ENCODE data around the gene MACROD2.
A peak's percentile ranks its signal among the peaks of the same experiment; 100 is the strongest.

The MACROD2 gene

DNA sequence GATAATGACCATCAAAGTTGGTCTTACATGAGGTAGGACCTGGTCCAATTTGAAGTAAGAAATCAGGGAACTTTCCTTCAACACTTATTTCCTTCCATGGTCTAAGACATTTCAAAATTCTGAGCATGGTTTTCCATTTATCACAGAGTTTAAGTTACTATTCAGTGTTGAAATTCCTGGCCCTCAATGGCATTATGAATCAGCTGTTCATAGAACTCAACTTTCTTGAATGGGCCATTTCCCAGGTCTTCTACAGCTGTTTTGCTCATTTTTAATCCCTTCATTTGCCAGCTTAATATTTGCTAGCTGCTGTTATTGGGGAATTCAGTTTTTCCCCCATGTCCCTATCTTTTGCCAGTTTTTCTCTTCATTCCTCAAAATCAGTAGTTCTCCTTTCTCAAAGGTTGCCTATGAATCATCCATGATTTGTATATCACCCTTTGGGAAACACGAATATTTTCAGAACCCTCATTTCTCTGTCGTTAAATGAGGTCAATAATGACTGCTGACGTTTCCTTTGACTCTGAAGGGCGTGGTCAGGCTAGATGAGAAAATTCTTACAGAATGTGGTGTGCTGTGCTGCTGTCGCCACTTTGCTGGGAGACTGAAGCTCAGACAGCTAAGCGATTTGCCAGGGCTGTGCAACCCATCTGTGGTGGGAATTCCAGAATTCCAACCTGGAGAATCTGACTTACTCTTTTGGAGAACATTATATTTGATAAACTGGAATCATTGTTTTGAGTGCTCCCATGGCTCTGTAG lies 558.6 kb downstream of the MACROD2 start:
- no peak for DNase-seq

DNA sequence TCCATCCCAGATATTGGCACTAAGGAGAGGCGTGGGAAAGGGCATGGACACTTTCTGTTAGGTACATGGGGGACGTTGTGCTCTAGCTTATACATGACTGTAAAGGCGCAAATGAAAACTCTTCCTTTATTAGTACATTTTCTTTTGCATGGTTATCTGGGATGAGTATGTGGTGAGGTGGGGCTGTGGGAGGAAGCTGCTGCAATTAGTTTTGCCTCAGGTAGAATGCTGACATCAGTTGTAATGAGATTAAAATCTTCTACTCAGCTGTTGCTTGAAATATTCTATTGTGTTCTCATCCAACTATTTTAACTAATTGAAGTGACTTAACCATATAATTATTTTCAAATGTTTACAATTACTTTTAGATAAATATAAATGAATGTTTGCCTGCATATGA lies 560.4 kb downstream of the MACROD2 start:
- DNase-seq, result no peak

GRCh38 chr20:14556206-14556605 lies 560.9 kb downstream of the MACROD2 start:
- no peak for DNase-seq

DNA sequence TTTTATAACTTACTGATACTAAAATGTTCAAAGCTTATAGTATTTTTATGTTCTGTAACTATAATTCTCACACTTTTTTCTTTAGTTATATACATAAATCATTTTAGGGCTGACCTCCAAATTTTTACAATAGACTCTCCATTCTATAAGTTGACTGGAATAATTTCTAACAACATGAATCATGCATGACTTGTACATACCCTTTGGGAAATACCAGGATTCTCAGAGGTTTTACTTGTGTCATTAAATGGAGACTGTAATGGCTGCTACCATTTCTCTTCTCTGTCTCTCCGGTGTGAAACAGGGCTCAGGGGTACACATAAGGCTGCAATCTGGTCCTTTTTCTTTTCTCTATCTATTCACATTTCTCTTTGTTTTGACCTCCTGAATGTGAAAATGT lies 564.3 kb downstream of the MACROD2 start:
- no peak for DNase-seq

DNA sequence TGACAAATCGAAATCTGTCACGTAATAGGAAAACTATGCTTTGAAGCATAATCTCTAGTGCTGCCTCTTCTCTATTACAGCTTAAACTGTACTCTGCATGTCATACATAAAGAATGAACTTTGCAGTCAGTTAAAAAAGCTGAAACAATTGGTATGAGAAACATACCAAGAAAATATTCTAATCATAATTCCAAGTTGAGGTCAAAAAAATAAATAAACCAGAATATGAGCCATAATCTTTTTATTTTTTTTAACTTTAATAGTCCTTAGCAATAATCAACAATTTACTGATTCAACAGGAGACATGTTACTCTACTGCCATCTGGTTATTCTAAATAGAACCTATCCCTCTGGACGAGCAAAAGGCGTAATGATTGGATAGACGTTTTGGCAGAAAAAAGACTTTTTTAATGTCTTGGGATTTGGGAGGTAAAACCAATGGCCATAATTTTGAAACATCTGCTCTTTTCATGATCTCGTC lies 566.5 kb downstream of the MACROD2 start:
- no peak for DNase-seq

DNA sequence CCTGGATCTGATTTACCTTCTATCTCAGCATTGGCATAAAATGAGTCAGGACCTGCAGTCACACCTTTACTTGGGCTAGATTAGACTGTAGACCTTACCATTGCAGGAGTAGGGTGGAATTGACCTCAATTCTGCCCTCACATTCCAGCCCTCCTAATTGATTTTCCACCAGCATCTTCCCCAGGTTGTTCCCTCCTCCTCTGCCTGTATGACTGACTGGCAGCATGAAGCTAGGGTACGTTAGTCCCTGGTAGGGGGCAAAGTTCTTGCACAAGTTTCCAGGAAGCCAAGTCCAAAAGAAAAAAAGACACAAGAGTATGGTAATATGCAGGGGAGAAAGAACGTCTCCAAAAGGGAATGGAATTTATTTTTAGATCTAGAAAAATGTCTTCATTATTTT lies 567.7 kb downstream of the MACROD2 start:
- DNase-seq, result no peak

GRCh38 chr20:14566505-14566904 lies 571.2 kb downstream of the MACROD2 start:
- DNase-seq, result no peak

DNA sequence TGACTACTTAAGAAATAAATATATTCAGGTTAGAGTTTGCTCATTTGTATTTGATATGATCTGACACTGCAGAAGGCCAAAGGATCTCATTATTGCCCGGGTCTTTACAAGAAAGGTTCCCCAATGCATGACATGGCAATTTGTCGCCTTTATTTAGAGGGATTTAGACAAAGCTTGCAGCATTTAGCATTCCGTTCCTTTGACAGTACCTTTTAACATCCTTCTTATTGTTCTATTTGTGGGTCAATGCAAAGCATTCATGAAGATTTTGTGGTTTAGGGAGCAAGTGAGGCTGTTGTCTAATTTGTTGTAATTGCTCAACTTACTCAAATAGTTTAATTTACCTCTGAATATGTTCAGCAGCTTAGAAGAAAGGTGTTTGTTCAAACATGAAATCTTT lies 572.9 kb downstream of the MACROD2 start:
- no peak for DNase-seq

DNA sequence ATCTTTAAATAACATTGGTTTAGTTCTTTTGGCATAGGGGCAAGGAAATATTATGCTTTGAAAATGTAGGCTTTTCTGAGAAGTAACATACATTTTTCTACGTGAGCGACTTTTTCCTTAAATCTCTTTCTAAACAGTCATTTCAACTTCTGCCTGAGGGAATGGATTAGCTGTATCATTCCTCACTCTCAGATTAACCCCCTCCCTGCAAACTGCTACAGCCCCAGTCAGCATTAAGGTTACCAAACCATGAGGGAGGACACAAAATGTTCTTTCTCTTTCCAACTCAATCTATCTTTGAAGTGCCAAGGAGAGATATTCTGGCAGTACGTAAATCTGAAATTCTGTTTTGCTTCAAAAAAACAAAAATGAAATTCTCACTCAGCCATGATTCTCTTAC lies 573.4 kb downstream of the MACROD2 start:
- DNase-seq, result no peak

- DNase-seq, result no peak
These were observed 574.3 kb downstream of the MACROD2 start for GRCh38 chr20:14569641-14570040.

DNA sequence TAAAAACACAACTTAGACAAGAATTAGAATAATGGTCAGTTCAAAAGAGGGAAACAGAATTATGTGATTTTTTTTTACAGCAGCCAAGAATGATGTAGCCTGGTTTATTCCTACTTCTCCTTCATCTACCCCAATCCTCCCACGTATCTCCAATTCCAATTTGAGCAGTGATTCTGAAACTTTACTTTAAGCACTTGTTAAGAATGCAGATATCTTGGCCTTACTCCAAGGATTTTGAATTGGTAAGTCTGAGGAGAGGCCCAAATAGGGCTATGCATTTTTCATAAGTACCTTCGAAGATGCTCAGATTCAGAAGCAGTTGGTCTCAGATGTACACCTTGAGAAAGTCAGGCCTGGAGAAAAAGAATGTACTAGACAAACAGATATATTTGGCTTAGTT lies 575.5 kb downstream of the MACROD2 start:
- no peak for DNase-seq

- no peak for DNase-seq
These were observed 578.4 kb downstream of the MACROD2 start for GRCh38 chr20:14573676-14574075.

DNA sequence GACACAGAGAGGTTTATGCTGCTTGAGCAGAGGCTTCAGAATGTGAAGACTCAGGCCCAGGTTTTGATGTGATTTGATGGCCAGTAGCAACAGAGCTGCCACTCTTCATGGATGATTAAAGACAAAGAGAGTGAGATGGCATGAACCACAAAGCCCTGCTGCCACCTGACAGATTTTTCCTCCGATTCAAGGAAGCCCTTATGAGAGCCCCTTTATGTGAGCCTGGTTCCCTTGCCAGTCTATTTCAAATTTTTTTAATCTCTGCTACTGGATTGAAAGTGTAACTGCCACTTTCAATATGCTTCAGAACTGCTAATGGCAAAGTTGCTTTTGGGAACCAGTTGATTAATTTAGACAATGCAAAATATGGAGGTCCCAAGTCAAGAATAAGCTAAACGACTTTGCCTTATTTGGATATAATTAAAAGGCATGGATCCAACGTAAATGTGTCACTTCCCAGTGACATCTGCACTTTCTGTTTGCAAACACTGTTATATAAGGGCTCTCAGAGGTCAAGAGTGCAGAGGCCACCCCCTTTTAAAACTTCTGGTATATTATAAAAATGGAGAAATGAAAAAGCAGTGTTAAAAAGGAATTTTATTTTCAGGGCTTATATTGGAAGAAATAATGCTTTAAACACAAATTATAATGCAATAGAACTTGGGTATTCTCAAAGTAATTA lies 581.0 kb downstream of the MACROD2 start:
- no peak for DNase-seq

DNA sequence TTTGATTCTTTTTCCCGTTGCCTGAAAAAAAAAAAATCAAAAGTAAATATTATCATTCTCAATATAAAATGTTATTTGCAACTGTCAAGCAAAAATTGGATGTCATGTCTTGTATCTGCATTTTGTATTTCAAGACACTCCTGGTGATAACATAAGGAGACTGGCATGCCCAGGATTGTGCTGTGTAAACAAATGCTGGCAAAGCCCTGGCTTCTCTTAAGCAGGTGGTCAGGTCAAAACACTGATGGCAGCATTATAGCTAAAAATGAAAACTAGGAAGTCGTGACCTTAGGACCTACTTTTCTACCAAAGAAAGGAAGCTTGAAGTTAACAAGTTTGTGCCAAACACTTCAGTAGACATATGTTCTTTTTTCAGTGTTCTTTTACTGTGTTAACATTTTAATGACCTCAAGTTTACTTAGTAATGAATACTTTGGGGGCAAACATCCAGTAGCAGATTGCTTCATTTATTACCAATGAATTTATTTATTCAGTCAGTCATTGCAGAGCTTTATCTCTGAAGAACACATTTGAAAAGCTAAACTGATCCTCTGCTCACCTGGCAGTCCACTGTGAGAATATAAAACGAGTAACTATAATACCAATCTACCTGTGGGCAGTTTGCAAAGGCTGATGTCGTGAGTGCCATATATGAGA lies 585.2 kb downstream of the MACROD2 start:
- DNase-seq, result peak; percentile 31

DNA sequence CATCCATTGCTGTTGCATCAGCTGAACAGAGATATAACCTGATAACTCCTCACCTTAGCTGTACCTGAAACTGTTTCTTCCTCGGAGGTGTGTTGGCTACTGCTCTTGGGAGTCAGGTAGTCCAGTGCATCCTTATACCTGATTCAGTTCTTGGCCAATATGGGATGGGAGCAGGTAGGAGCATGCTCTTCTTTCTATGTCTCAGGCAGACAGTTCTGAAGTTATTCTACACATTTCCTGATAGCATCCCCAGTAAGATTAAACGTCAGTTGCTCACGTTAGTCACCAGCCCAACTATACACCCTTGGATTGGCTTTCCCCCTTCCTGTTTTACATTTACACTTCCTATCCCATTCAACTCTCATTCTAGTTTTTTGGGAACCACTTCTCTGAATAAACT lies 586.4 kb downstream of the MACROD2 start:
- DNase-seq, result no peak

DNA sequence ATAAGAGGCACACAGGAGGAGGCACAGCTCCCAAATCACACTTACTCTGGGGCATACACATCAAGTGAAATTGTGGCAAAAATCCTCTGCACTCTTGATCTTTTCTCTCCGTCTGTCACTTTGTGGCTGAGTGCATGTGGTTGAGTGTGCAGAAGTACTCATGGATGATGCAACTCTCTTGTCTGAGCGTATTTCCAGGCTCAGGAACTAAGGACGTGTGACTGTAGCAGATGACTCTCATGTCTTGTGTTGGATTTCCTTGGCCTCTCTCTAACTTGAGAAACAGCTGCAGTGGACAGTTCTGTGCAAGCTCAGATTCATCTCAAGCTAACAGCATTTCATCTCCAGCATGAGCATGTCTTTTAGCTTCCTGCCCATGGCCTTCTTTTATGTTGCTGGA lies 587.5 kb downstream of the MACROD2 start:
- no peak for DNase-seq

DNA sequence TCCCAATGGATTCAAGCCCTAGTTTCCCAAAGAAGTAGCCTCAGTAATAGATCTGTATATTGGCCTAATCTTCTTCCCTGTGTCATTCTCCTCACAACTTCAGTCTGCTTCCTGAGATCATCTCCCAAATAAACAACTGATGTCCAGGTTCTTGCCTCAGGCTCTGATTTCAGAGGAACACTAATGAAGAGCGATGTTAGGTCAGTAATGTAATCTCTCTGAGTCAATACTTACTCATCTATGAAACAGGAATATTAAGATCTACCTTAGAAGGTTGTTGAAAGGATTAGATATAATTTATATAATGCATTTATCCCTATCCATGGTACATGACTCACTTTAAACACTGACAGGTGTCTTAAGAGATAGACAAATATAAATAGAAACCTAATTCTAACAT lies 588.1 kb downstream of the MACROD2 start:
- DNase-seq, result no peak

- no peak for DNase-seq
These were observed 594.1 kb downstream of the MACROD2 start for GRCh38 chr20:14589383-14589782.

DNA sequence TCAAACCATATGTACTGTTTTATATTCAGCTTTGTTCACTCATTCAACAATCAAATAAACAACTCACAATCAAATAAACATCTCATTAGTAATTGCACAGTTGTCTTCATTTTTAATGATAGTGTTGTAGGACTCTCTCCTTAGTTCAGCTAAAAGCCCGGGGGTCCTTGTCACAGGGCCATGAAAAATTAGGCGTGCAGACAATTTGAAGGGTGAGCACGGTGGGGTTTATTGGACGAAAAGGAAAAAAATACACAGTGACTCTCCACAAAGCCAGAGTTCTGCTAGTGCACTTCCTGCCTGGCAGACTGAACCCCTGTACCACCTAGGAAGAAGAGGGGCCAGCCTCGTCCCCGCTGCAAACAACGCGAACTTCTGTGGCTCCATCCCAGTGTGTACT lies 599.7 kb downstream of the MACROD2 start:
- no peak for DNase-seq

DNA sequence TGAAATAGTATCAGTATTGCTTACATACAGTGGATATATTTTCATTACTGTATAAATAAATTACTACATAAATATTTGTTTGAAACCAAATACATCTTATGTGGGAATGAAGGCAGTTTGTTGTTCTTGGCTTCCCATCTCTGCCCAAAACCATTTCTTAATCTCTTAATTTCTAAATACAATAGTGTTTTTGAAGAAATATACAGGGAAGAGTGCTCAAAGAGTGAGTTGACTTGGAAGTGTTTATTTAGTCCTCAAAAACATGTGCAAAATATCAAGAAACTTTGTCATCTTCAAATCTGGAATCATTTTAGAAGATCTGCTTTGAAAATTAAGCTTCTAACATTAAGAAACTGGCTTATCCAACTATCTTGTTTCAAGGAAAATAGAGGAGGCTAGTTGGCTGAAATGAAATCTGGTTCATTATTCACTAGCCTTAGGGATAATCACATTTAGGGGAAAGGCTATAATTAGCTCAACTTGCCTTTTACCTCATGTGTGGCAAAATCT lies 601.9 kb downstream of the MACROD2 start:
- DNase-seq, result no peak

DNA sequence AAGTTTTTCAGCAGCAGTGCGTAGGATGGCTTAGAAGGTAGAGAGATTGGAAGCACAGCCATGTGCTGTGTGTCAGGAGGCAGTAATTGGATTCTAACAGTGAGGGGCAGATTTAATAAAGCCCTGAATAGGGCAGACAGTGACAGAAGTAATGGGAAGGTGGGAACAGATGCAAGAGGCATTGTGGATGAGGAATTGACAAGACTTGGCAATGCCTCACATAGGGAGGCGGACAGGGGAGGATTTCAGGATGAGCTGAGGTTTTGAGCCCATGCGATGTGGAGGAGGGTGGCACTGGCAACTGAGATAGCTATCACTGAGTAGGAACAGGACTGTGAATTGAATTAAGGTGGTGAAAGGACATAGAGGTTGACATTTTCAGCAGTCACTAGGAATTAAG lies 604.3 kb downstream of the MACROD2 start:
- DNase-seq, result no peak

DNA sequence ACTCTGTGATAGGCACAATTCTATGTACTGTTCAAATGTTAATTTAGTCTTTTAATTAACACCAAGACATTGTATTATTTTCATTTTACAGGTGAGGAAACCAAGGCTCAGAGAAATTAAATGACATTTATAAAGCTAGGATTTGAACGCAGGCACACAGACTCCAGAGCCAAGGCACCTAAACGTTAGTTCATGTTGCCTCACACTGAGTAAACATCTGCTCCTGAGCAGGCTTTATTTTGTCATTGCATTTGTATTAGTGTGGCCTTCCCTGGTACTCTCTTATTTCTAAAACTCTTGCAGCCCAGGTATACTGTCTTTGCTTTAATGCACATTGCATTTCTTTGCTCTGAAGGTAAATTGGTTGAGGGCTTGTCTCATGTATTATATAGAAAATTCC lies 605.2 kb downstream of the MACROD2 start:
- no peak for DNase-seq

DNA sequence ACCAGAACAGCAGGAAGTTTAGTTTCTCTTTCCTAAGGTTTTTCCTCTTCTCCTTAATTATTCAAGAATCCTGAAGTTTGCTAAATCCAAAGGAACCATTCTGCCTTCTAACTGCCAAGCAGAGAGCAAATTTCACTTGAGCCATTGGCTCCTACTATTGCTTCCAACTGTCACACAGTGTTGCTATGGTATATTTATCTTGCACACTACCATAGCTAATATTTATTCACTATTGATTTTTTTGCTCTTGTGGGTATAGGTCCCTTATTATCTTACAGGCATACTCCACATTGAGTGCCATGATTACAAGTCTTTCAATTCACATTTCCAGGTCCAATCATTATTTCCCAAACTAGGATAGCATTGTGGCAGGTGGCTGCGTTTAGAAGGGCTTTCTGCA lies 608.8 kb downstream of the MACROD2 start:
- no peak for DNase-seq
